Hippocampal formation (tissue), 2 donors: ENCODE data around the gene EPB41L3.

Experiments
- DNase-seq, 2 donors: peaks; one replicate each; lab custom pipeline; 2025; lab: John Stamatoyannopoulos, UW

Gene EPB41L3

DNA sequence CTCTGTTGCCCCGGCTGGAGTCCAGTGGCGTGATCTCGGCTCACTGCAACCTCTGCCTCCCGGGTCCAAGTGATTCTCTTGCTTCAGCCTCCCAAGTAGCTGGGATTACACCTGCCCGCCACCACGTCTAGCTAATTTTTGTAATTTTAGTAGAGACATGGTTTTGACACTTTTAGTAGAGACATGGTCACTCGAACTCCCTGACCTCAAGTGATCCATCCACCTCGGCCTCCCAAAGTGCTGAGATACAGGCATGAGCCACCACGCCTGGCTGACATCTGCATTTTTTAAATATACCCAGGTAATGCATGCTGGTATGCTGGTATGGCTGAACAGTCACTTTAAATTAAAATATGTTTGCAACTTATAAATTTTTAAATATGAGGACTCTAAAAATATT lies 91.9 kb downstream of the EPB41L3 start:
- DNase-seq, result no peak

DNA sequence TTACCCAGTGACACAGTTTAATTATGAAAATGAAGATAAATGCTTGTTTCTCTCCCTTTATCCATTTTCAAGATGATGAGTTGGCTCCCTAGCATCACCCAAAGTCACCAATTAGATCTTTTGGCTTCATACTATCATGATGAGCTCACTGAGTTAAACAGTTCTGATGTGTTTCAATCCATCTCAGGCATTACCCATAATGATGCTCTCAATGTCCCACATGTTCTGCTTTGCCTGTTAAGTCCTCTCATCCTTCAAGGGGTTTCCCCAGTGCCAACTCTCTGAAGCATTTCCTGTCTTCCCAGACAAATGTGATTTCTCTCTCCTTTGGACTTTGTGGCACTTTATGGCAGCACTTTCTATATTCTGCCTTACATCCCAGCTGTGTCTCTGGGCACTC lies 92.6 kb downstream of the EPB41L3 start:
- no peak for DNase-seq

DNA sequence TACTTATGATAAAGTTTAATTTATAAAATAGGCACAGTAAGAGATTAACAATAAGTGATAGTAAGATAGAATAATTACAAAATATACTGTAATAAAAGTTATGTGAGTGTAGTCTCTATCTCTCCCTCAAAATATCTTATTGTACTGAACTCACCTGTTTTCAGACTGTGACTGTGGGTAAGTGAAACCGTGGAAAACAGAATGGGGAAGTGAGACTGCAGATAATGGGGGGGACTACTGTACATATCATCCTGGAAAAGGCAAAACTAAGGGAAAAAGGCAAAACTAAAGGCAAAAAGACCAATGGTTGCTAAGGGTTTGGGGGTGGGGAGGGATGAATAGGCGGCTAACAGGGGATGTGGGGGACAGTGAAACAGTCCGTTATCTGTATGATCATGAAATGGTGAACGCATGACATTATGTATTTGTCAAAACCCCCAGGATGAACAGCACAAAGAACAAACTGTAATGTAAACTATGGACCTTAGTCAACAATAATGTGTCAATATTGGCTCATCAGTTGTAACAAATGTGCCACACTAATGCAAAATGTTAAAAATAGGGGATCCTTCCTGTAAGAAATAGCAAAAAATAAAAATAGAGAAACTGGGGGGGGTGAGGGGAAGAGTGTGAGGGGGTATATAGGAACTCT lies 93.8 kb downstream of the EPB41L3 start:
- no peak for DNase-seq

- DNase-seq, result no peak
Observed at GRCh38 chr18:5447442-5447841, 96.4 kb downstream of the EPB41L3 start.

- DNase-seq, result no peak
Observed at GRCh38 chr18:5444847-5445246, 99.0 kb downstream of the EPB41L3 start.

GRCh38 chr18:5444269-5444668 lies 99.5 kb downstream of the EPB41L3 start:
- DNase-seq, result no peak

- DNase-seq, result no peak
Observed at GRCh38 chr18:5439986-5440696, 103.7 kb downstream of the EPB41L3 start.

GRCh38 chr18:5434425-5434824 lies 109.4 kb downstream of the EPB41L3 start:
- DNase-seq, result no peak

DNA sequence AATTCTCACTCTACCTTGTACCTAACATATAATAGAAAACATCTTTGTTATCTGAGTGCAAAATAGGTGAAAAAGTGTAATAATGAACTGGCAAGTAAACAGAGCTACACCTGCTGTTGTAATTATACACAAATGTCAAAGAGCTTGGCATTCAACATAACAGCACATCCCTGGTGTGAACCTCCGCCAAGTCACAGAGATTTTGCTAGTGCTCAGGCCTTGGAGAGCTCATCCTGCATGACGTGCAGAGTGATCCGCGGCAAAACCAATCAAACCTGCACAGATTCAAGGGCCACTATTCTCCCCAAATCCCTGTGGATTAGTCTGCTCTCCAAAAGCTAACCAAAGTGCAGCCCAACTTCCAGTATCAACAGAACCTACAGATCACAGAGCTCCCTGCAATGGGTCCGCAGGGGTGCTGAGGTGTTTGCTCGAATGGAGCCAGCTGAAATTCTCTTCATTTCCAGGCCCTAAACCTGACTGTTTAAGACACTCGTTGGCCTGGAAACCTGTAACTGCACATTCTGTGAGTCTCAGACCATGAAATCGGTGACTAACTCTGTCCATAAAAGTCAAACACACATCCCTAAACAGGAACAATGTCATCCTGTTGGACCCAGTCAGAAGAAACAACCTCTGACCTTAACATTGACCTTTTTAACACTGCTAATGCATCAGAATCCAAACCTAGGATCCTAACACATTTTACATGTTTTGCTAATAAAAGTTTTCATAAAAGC lies 111.8 kb downstream of the EPB41L3 start:
- DNase-seq, result no peak

DNA sequence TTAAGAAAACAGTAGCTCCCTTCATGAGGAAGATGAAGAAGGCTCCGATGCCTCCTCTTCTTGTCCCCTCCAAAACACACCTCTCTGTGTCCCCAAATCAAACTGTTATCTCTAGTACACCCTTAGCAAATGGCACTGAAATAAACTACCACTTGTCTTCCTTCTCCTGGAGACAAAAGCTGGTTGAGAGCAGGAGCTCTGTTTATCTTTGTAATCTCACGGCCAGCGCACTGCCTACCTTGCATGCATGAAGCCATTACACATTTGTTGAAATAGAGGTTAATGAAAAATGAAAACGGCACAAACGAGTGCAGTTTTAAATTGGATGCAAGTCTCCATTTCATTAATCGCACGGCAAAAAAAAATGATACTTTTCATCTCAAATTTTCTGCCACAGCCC lies 113.7 kb downstream of the EPB41L3 start:
- DNase-seq, result no peak

DNA sequence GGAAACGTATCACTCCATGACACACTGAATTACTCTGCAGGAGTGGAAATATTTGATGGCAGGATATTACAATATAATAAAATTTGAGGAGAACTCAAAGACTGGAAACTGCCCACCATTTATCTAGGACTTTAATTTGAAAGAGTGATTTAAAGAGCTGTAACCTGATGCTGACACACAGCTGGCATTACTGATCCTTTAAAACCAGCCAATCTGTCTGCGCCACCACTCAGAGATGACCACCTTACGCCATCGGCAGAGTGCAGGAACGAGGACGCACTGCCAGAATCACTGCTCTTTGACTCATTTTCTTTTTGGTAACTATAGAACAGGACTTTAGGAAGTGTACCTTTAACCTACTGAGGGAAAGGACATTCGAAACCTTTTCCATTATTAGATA lies 114.1 kb downstream of the EPB41L3 start:
- no peak for DNase-seq

DNA sequence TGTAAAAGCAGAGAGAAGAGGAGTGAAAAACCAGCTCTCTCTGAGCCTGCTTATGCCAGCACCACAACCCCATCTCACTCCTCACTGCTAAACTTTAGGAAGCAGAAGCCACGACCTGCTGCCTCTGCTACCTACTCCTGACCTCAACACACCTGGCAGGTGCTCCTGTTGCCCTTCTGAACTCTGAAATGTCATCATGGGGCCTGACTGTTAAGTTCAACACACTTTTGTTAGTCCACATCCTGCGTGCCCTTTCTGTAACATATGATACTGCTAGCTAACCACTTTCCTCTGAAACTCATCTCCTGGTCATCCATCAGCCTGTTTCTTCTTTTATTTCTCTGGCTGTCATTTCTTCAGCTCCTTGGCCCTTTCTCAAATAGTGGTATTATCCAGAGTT lies 118.1 kb downstream of the EPB41L3 start:
- DNase-seq, result no peak

GRCh38 chr18:5424903-5425664 lies 118.7 kb downstream of the EPB41L3 start:
- DNase-seq, result peak in 1 of 2 donors; percentile 37

GRCh38 chr18:5422626-5423025 lies 121.2 kb downstream of the EPB41L3 start:
- DNase-seq, result no peak

DNA sequence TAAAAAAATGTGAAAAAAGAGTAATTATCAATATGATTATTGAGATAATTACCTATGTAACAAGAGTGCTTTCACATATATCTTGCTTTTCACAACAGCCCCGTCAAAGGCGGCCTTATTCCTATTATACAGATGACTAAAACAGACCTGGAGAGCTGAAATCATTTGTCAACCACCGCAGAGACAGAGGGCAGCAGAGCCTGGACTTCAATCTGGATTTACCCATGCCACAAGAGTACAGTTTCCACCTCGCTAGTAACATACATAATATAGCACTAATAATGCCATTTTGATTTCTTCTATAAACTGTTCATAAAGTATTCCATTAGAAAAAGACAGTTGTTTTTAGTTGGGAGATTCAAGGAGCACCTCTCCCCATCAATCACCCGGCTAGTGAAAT lies 121.8 kb downstream of the EPB41L3 start:
- no peak for DNase-seq

- peak; percentile 35 to 44 for DNase-seq
Observed at GRCh38 chr18:5420906-5421305, 122.9 kb downstream of the EPB41L3 start.

DNA sequence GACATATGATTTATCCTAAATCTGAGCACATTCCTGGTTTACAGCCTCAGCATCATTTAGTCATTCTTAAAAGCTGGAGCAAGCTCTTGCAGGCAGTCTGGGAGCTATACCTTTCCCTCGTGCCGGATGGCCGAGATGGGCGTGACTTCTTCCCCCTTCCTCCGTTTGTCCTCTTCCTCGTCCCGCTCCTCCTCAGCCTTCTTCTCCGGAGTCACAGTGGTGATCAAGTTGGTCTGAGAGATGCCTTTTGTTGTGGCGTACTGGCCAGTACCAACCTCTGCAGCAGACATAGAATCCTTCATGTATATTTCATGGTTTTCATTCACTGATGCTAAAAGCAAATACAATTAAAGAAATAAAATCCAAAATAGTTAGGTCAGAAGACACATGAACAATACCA lies 124.2 kb downstream of the EPB41L3 start:
- DNase-seq, result peak in 1 of 2 donors; percentile 16

- peak in 1 of 2 donors; percentile 43 for DNase-seq
Observed at GRCh38 chr18:5419030-5419429, 124.8 kb downstream of the EPB41L3 start.

DNA sequence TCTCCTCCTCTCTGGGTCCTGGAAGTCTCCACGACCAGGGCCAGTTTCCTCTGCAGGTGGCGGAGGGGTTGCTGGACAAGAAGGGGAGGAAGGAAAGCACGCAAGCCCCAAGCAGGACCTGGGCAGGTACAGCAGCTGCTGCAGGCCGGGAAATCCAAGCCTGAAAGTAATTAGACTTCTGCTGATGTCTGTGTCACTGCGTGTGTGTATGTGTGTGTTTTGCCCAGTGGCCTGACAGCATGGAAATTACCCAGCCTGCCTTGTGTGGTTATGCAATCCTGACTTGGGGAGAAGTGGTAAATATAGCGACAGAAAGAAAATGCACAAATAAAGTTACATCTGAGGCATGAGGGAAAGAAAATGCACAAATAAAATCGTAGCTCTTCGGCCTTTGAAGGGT lies 126.5 kb downstream of the EPB41L3 start:
- DNase-seq, result peak; percentile 42 to 60

DNA sequence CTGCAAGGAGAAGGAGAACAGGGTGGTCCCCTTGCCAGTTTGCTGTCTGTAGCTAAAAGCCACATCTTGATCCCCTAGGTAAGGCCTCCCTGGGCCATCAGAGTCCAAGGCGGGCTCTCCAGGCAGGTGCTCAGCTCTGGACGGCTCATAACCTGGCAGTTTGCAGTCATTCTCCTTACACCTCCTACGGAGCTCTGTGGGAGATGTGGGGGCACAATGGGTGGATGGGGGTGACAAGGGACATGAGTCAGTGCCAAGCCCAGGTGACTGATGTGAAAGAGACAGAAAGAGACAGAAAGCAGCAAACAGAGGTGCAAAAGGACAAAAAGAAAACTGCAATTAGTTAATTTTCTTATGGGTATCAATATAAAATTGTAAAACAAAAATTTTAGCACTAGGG lies 127.7 kb downstream of the EPB41L3 start:
- DNase-seq, result no peak

GRCh38 chr18:5415665-5416064 lies 128.1 kb downstream of the EPB41L3 start:
- DNase-seq, result no peak

- peak in 1 of 2 donors; percentile 40 for DNase-seq
Observed at GRCh38 chr18:5415031-5415430, 128.8 kb downstream of the EPB41L3 start.
